Vagina (tissue), 2 donors: Measurements from ENCODE around the gene NALCN.

Source experiments
- POLR2A ChIP-seq, 2 donors: fragments of 450-650 bp; IDR thresholded peaks; one replicate each; pipeline ENCODE4 v1.6.1; 2017; ENCODE audit warnings: antibody characterized with exemption in 2 of 2, mild to moderate bottlenecking in 2 of 2, moderate library complexity in 2 of 2
- POLR2AphosphoS5 ChIP-seq, 2 donors: sonication (generic); formaldehyde crosslinking; IDR thresholded peaks; one replicate each; pipeline ENCODE4 v1.9.0; 2017; ENCODE audit warnings: antibody characterized with exemption in 2 of 2, mild to moderate bottlenecking in 2 of 2, low read depth in 1 of 2; ENCODE audit not compliant: insufficient read depth in 1 of 2
- TF ChIP-seq, protein P1 (sequence below), 3 experiments: fragments of 450-650 bp in 2 of 3; fragments of 200-600 bp in 1 of 3; sonication (generic) in 1 of 3; IDR thresholded peaks; one replicate each; pipeline ENCODE4 v1.5.1; 2017 to 2019; ENCODE audit warnings: antibody characterized with exemption in 3 of 3, mild to moderate bottlenecking in 2 of 3, moderate library complexity in 2 of 3

- TF ChIP-seq, protein P1, sequence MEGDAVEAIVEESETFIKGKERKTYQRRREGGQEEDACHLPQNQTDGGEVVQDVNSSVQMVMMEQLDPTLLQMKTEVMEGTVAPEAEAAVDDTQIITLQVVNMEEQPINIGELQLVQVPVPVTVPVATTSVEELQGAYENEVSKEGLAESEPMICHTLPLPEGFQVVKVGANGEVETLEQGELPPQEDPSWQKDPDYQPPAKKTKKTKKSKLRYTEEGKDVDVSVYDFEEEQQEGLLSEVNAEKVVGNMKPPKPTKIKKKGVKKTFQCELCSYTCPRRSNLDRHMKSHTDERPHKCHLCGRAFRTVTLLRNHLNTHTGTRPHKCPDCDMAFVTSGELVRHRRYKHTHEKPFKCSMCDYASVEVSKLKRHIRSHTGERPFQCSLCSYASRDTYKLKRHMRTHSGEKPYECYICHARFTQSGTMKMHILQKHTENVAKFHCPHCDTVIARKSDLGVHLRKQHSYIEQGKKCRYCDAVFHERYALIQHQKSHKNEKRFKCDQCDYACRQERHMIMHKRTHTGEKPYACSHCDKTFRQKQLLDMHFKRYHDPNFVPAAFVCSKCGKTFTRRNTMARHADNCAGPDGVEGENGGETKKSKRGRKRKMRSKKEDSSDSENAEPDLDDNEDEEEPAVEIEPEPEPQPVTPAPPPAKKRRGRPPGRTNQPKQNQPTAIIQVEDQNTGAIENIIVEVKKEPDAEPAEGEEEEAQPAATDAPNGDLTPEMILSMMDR (IDR thresholded peaks at IDR 0.05): no peak
- TF ChIP-seq POLR2AphosphoS5 (IDR thresholded peaks at IDR 0.05; ENCODE audit: insufficient read depth in 1 of 2, low read depth in 1 of 2): no peak
- no peak for TF ChIP-seq POLR2A (IDR thresholded peaks at IDR 0.05)
Measured at GRCh38 chr13:101065329-101065728, 351.0 kb downstream of the NALCN start.
